Activated T-cell treated with anti-CD3 and anti-CD28 coated beads for 48 hours (primary cell): Measurements from ENCODE around the gene SCRN1.

Experiments used
- DNase-seq: peaks from one replicate; pipeline ENCODE4 v3.0.0-alpha.2; 2020; ENCODE audit warnings: low read depth

Gene SCRN1

DNA sequence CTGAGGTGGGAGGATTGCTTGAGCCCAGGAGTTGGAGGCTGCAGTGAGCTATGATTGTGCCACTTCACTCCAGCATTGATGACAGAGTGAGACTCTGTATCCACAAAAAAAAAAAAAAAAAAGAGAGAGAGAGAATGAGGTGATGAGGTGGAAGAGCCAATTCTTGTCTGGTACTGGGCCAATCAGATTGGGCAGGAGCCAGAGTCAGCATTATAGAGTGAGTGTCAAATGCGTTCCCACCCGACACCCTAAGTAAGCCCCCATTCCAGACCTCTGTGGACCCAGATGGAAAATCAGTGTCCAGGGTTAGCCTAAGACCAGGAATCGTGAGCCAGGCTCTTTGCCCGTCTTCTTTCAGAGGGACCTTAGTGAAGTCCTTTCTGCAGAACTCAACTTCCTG lies 99.3 kb downstream of the SCRN1 start:
- DNase-seq, result no peak

DNA sequence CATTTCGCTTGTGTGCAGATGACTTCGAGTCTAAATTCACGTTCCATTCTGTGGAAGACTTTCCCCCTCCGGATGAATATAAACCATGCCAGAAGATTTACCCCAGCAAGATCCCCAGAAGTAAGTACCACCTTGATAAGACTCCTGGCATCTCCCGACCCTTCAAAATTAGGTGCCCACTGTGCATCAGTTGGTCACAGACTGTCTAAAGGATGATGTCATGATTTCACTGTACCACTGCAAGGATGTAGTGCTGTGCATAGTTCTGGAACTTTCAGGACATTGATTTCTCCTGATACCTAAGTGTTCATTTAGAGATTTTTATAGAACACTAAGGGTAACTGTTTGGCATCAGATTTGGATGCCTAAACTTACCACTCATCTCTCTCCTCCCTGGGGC lies 100.3 kb downstream of the SCRN1 start:
- DNase-seq, result no peak

DNA sequence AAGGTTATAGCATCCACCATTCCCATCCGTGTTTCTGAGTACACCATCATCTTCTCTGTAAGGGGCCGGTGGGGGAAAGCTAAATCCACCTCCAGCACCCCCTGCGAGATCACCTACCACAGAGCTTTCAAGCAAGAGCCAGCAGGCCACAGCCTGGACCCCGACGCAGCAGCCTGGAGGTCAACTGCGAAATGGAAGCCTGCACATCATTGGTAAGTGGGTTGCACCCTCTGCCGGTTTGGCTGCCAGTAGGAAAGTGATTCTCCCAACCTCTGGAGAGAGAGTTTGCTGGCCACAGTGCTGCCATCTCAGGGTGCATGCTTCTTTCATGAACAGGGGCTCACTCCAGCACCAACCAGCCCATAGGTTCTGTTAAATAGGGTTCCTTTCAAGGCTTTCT lies 101.6 kb downstream of the SCRN1 start:
- no peak for DNase-seq

DNA sequence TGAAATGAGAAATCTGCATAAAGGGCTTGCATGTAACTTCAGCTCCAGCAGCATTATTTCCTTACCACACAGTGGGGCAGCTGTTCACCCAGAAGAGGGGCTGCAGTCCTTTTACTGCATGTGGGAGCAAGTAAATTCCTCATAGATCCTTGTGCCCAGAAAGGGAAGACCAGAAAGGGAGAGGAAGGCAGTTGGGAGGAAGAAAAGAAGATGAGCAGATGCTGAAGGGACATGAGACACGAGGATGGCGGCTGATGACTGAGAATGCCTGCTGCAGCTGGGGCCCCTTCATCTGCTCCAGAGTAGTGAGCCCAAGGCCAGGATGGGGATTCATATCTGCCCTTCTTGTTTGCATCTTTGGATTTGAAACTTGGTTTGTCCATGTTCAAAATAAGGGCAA lies 102.8 kb downstream of the SCRN1 start:
- DNase-seq, result no peak

DNA sequence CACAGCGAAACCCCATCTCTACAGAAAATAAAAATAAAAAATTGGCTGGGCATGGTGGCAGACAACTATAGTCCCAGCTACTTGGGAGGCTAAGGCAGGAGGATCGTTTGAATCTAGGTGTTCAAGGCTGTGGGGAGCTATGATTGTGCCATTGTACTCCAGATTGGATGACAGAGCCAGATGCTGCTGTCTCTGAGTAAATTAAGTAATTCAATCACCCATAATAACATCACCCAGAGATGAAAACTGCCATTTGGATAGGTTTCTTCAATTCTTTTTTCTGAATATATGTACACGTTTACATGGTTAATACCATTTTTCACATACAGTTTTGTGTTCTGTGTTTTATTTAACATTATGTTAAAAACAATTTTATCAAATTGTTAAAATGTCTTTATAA lies 104.0 kb downstream of the SCRN1 start:
- DNase-seq, result no peak

DNA sequence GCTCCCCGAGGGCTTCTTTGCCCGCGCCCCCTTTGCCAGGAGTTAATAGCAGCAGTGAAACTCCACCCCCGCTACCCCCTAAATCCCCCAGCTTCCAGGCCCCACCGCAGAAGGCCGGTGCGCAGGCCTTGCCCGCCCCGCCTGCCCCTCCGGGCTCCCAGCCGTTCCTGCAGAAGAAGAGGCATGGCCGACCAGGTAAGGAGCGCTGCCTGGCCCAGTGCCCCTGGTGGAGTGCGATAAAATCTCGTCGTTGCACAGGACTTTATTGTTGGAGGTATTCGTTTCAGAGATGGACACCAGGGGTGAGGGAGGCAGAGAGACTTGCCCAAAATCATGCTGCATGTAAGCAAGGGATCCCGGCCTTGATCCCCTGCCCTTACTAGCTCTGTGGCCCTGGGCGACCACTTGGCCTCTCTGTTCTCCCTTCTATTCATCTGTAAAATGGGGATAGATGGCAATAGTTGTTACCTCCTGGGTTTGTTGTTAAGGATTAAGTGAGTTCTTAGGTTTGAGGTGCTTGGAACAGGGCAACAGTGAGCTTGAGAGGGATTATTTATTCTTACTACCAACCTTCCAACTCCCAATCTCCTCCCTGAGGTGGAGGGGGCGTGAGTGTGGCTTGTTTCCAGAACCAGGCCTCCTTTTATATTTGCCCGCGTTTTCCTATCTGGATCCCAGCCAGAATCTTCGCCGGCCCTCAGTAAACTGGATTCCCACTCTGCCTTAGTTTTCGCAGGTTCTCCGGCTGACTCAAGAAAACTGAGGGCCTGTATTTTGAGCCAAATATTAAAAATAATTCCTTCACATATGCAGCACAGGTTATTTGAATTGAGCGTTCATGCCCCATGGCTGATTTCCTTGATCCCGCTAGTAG lies 105.0 kb downstream of the SCRN1 start:
- no peak for DNase-seq

DNA sequence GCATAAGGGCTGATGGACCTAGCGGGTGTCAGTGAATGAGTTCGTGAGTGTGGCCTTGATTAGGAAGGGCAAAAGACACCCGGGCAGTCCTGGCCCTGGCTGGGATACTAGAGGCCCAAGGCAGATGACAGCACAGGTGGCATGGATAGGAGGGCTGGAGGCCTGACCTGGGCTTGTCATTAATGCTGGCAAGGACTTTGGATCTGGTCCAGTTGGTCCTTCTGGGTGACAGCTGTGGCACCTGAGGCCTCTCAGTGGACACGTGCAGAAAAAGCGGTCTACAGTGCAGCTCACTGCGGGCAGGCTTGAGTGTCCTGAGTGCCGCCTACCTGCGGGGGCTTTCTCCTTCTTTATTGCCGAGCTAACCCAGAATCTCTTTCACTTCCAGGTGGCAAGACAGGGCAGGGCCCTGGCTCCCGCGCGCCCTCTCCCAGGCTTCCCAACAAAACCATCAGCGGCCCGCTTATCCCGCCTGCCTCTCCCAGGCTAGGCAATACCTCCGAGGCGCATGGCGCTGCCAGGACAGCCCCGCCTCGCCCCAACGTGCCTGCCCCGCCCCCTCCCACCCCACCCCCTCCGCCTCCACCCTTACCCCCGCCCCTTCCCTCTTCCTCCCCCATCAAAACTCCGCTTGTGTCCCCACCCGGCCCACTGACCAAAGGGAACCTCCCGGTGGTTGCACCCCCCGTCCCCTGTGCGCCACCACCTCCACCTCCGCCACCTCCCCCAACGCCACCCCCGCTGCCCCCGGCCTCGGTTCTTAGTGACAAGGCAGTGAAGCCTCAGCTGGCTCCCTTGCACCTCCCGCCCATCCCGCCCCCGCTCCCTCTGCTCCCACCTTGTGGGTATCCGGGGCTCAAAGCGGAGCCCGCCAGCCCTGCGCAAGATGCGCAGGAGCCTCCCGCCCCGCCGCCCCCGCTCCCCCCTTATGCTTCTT lies 105.9 kb downstream of the SCRN1 start:
- DNase-seq, result no peak

DNA sequence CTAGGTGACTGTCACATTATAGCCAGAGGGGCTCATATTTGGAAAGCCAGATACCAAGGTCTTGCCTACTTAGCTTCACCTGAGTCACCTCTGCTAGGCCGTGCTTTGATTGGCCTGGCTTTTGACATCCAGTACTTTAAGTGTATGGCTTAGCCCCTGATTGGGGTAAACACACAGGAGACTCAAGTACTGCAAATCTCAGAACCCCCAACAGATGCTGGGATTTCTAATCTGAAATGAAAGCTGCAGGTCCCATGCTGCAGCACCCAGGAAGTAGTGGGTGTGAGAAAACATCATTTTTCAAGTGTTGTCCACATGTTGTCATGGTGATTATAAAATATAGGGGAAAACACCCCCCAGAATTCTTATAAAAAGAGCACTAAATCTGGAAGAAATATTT lies 107.1 kb downstream of the SCRN1 start:
- no peak for DNase-seq

DNA sequence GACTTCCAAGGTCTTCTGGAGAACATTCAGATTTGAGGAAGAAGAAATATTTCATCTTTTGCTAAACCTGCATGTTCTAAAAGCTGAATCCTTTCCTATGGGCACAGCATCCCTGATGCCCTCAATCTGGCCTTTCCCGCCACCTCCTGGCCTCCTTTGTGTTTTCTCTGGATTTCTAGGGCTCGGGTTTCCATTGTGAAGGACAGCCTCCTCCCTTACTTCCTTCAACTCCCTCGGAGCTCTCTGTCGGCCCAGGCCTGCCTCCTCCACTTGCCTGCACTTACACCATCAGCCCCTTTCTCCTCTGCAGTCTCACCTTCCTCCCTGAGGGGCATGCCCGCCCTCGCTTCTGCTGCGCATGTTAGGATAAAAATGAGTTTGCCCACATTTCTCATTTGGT lies 107.9 kb downstream of the SCRN1 start:
- no peak for DNase-seq

DNA sequence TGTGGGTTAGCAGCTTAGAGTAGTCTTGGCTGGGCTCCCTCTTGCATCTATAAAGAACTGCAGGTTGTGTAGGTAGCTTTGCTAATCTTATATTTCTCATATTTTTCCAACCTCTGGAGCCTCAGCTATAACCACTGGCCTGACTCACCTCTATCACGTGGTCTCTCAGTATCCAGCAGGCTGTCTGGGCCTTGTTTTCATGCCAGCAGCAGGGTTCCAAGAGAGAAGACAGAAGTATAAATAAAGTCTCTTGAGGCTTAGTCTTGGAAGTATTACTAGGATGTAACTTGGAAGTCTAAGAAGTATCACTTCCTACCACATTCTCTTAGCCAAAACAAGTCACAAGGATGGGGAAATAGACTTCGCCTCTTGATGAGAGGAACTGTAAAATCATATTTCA lies 110.0 kb downstream of the SCRN1 start:
- DNase-seq, result no peak

DNA sequence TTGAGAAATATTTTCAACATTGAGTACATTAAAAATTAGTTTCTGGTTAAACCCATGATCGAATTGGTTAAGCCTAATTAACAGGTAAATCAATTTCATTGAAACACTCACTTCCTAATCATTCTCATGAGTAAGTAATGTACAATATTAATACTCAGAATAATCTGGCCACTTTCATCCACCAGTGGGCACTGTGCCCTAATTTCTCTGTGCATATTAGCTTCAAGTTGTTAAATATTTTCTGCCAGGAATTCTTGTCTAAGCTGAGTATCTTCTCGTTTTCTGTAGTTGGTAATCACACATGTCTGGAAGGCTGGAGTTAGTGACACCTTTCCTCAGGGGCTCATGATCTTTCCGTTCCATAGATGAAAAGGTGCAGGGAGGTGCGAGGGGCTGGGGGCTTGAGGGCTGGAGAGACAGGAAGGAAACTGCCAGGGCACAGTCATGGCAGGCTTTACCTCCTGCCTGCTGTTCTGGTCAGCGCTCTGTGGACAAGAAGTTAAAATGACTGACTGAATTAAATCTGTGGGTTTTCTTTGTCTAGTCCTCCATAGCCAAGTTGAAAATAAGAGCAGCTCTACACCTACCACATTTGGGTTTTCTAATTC lies 111.4 kb downstream of the SCRN1 start:
- no peak for DNase-seq

DNA sequence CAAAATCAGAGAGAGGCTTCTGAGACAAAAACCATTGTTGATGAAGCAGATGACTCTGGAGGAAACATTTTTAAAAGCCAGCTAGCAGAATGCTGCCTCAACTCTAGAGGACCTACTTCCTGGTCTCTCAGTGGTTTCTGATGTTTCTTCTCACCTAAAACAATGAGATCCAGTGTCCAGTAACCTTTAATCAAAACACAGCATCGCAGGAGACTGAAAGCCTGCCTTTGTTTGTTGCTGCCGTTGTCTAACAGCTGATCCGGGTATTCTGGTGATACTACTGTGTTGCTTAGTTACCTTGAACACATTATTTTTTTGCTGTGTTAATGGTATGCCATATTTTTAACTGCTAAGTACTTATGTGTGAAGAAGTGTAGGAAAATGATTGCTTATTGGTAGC lies 112.4 kb downstream of the SCRN1 start:
- DNase-seq, result no peak

DNA sequence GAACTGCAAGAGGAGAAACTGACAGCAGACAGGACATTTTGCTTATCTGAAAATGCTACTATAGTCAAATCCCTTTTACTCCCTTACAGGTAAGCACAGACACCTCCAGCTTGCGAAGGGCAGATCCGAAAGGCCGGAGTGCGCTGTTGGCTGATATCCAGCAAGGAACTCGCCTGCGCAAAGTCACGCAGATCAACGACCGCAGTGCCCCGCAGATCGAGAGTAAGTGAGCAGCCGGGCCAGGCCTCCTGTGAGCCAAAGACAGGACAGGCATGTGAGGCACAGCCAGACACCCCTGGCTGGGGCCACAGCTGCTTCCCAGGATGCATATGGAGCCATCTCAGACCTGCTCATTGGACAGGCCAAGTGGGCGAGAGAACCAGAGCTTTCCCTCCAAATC lies 113.9 kb downstream of the SCRN1 start:
- DNase-seq, result no peak

DNA sequence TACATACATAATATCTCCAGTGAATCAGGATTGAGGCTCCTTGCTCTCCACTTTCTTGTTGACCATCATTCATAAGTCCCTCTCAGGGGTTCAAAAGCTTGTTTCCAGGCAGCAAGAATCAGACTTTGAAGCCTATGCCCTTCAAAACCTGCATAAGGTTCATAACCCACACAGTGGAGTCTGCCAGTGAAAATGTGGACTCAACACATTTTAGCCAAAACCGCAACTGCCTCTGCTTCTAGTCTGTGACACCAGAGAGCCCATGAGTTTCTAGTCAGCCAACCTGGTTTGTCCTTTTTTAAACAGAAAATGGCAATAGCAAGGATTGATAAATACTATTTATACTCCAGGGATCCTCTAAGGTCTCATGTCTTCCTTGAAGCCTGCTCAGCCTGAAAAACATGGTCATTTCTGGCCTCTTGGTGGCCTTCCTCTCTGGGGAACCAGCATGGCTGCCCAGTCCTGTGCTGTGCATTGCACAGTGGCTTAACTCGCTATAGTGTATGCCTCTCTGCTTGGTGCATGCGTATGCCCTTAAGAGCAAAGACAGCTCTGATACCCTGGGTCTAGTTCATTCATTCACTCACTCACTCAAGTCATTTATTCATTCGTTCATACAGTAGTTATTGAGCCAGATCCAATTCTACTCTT lies 115.8 kb downstream of the SCRN1 start:
- DNase-seq, result no peak

DNA sequence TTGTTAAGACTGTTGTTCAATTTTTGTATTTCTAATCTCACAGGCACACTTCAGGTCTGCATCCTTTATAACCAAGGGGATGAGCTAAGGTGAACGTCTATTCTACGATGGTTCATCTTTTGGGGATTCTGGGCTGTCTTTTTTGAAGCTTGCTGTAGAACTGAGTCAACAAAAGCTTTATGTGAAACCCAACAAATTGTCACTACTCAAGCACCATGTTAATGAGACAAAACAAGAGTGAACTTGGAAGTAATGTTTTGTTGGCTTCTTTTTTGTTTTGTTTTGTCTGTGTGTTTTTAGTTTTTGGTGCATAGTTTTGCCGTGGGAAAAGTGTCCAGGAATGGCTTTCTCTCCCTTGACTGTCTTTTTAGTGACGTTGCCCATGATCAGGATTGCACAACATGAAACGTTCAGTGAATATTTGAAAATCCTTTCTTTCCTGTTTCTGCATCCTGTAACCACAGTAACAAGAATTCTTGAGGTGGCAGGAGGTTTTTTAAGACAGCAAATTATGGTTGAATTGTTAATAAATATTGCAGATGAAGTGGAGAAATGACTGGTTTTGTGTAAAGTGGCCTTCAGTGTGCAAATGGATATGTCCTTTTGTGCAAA lies 117.7 kb downstream of the SCRN1 start:
- no peak for DNase-seq
